ENCODE measurements around the gene PCK1. TPM values are rescaled to one million over a fixed set of nuclear protein-coding genes. Genes with fewer than 3 reads are reported as not detected.
A peak's percentile ranks its signal among the peaks of the same experiment; 100 is the strongest.

PCK1 gene
- total RNA-seq, 6 donors from 2014 or later: 0.23 to 1.3 (median 0.51) TPM; not detected in 3

- H3K36me3 ChIP-seq: no peaks in the 10 kb centered on the region
- no peaks in the 10 kb centered on the region for H3K27me3 ChIP-seq
- no peak overlapping the region for H3K27ac ChIP-seq
- no peak for ATAC-seq (ENCODE audit: low FRiP score in 2 of 2)
- H3K4me1 ChIP-seq: peaks cover 6 to 18% (median 8%) of the 10 kb centered on the region in 4 donors
- H3K4me3 ChIP-seq: no peak overlapping the region
- H3K9me3 ChIP-seq: peaks cover 0 to 5% (median 0%) of the 10 kb centered on the region in 4 donors
- peak in 1 of 2 donors; percentile 58 for DNase-seq
- TF ChIP-seq POLR2A (IDR thresholded peaks at IDR 0.05) (no peak), CTCF (IDR thresholded peaks at IDR 0.05) (no peak), POLR2AphosphoS5 (IDR thresholded peaks at IDR 0.05) (no peak), EP300 (IDR thresholded peaks at IDR 0.05) (no peak)
- 85 to 91% methylated on average over 13 to 22 of the region's 22 CpGs for WGBS, 2 donors
These were observed 31.6 kb downstream of the PCK1 start for GRCh38 chr20:57592263-57593092.

GRCh38 chr20:57593134-57593886 lies 32.4 kb downstream of the PCK1 start:
- no peak overlapping the region for H3K4me3 ChIP-seq
- WGBS, 2 donors: 63% methylated on average over 14 to 16 of the region's 17 CpGs
- peaks cover 6 to 18% (median 8%) of the 10 kb centered on the region in 4 donors for H3K4me1 ChIP-seq
- H3K27me3 ChIP-seq: no peaks in the 10 kb centered on the region
- ATAC-seq (ENCODE audit: low FRiP score in 2 of 2) (no peak), DNase-seq (peak in 1 of 2 donors; percentile 69)
- H3K27ac ChIP-seq: no peak overlapping the region
- H3K36me3 ChIP-seq: no peaks in the 10 kb centered on the region
- H3K9me3 ChIP-seq: no peaks in the 10 kb centered on the region
- TF ChIP-seq CTCF (IDR thresholded peaks at IDR 0.05) (no peak), POLR2AphosphoS5 (IDR thresholded peaks at IDR 0.05) (no peak), EP300 (IDR thresholded peaks at IDR 0.05) (no peak), POLR2A (IDR thresholded peaks at IDR 0.05) (no peak)

- Histone ChIP-seq H3K27me3 (no peaks in the 10 kb centered on the region), H3K4me1 (peaks cover 6 to 18% (median 8%) of the 10 kb centered on the region in 4 donors), H3K36me3 (no peaks in the 10 kb centered on the region), H3K27ac (no peak overlapping the region), H3K4me3 (no peak overlapping the region), H3K9me3 (no peaks in the 10 kb centered on the region)
- ATAC-seq (ENCODE audit: low FRiP score in 2 of 2) (peak in 1 of 2 donors; percentile 59), DNase-seq (peak; percentile 36 to 87)
- 37% methylated on average over 16 to 27 of the region's 27 CpGs for WGBS, 2 donors
- peak; percentile 58 to 92 (median 75) for TF ChIP-seq CTCF (IDR thresholded peaks at IDR 0.05)
- TF ChIP-seq EP300 (IDR thresholded peaks at IDR 0.05): no peak
These were observed 33.4 kb downstream of the PCK1 start for GRCh38 chr20:57594092-57594951.

DNA sequence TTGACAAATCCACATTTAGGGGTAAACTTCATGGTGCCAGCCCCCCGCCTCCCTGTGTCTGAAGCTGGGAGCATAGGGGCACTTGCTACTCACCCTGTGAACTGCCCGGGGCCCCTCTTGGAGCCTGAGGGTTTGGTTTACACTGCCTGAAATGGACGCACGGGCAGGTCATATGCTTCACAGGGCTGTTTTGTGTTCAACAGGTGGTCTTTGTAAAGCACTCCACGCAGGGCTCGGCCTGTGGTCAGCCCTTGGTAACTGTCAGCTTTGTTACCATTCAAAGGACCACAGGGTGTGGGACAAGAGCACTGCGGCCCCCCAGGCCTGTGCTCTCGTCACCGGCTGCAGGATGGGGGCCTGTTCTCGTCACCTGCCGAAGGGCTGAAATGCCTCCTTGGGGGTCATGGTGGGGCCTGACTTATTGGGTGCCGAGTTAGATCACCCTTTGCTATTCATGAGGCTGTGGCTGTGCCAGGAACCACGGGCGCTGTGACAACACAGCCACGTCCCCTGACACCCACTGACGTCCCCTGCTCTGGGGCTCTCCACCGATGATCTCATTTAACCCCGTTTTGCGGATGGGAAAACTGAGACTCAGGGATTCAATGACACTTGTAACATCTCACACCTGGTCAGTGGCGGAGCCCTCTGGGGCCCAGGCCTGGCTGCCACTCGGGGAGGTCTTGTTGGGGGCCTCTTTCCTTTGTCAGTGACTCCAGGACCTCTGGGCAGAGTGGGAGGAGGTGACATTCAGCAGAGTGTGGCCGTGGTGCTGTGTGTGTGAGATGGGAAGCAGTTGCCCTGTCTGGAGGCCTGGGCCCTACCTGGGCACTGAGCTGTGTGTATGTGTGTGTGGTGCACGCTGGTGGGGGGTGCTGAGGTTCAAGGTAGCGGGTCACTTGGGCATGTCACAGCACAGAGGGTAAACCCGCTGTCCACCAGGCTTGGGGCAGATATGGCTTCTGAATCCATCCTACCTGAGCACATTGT lies 34.4 kb downstream of the PCK1 start:
- no peaks in the 10 kb centered on the region for H3K36me3 ChIP-seq
- no peak overlapping the region for H3K27ac ChIP-seq
- ATAC-seq (ENCODE audit: low FRiP score in 2 of 2) (no peak), DNase-seq (no peak)
- no peaks in the 10 kb centered on the region for H3K9me3 ChIP-seq
- 84 to 88% methylated on average over 21 to 25 of the region's 25 CpGs for WGBS, 2 donors
- TF ChIP-seq CTCF (IDR thresholded peaks at IDR 0.05): no peak
- H3K27me3 ChIP-seq: no peaks in the 10 kb centered on the region
- no peak overlapping the region for H3K4me3 ChIP-seq
- peaks cover 6 to 18% (median 8%) of the 10 kb centered on the region in 4 donors for H3K4me1 ChIP-seq
